SHP77 (cell line): ENCODE measurements around the gene THRAP3.

Experiments used
- DNase-seq, 2 experiments: peaks; one replicate each; lab custom pipeline; 2025; lab: John Stamatoyannopoulos, UW

Gene THRAP3

GRCh38 chr1:36351227-36351977 lies 127.2 kb downstream of the THRAP3 start:
- no peak for DNase-seq

GRCh38 chr1:36352125-36352909 lies 128.1 kb downstream of the THRAP3 start:
- DNase-seq: no peak

DNA sequence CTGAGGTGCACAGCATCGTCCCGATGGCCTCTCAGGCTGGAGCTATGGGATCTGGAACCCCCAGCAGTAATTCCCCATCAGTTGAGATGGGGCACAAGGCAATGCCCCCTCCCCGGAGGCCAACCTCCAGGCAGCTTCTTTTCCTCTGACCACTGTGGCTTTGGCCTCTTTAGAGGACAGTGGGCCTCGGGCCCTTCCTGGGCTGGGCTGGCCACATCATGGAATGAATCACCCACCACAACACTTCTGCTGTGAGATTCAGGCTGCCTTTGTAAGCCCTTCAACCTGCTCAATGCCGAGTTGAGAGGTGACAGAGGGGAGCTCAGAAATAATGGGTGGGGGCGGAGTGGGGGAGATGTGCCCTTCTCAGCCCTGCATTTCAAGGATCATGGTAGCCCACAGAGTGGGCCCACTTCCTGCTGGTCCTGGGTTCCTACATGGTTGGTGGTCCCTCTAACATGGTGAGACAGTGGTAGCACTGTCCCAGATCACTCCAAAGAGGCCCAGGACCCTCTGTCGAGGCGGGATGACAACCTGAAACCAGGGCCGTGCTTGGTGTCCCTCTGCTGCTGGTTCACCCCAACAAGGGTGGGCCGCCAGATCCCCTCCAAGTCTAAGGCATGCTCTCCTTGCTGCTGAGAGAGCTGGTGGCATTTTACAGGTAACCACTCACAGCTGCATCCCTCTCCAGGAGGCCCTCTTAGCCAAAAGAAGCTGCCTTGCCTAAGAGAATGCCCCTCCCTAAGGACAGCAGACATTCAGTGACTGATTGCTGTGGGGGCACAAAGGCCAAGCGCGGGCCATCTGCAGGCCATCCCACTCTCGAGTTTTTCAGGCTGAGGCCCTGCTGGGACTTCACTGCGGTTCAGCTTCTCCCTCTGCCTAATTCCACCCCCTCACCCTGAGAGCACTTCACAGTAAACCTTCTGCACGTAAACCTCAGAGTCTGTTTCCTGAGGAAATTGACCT lies 129.0 kb downstream of the THRAP3 start:
- DNase-seq: no peak

GRCh38 chr1:36354486-36354885 lies 130.2 kb downstream of the THRAP3 start:
- DNase-seq: no peak
